HG03097 (cell line): ENCODE results near the gene STIL.
"Not testable (repeated sequence)": the region's sequence is repeated elsewhere in the genome, so short reads cannot be mapped to it uniquely, and the experiment has no call there.

Source experiments
- ATAC-seq: cut with Tn5 transposase; IDR thresholded peaks from one replicate; pipeline ENCODE4 v1.9.1; 2021; ENCODE audit not compliant: unreplicated experiment, low FRiP score

The STIL gene

DNA sequence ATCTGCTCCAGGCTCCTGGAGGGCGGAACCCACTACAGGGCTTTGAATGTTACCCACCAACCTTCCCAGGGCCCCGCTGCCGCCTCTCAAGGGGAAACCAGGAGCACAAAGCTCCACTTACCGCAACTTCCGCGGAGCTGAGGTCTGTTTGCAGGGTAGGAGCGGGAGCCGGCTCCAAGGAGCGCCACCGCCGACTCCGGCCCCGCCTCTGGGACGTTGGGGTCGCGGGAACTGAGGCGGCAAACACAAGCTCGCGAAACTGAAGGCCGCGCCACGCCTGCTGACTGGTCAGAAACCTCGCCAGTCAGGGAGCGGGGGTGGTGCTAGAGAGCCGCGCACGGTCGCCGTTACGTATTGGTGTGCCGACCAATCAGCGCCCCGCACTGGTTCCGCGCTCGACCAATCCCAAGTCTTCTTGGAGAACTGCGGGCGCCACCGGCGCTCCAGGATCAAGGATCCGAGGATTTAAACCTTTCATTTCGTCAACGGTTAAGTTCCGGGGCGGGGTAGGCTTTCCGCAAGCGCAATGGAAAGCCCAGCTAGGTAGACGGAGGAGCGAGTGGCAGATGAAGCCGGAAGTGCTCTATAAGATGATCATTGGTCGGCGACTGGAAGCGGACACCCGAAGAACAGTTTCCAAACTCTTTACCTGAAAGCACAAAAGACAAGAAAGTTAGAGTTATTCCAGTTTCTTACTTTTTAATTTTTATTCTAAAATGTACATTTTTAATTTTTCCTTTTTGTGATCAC is at the start of gene STIL:
TSS of gene STIL (minus strand) at position 233 of the 750 bp plus-strand sequence. CDS start 3,828 bp downstream, outside the sequence.
- peak; percentile 95 for ATAC-seq

DNA sequence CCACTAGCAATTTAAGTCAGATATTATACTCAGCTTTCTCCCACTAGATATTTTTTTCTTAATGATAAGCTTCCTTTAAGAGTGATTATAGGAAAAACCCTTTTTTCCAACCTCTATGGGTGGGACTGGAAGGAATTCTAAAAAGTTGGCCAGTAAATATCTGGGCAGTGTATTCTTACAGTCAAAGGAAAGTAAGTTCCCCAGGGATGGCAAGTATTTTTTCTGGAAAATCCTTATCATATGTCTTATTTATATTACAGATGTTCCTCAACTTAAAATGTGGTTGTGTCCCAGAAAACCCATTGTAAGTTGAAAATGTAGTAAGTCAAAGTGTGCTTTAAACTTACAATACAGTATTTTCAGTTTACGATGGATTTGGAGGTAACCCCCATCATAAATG is 48.9 kb upstream of the STIL start:
- ATAC-seq = no peak

DNA sequence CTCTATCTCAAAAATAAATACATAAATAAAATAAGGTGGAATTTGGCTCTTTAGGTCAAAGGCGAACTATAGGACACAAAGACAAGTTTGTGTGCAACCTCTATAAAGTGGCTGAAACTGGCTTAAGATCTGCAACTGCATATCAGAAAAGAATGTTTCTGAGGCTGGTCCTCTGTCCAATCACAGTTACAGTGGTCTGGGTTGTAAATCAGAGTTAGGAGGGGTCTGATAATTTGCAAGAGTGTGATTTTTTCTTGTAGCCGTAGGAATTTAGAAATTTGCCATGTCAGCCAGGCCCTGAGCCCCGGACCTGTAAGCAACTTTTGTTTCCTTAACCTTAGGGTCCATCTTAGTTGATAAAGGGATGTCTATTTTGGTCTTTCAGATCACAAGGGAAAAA is 47.4 kb upstream of the STIL start:
- ATAC-seq = no peak

GRCh38 chr1:47351305-47351704 is 37.4 kb upstream of the STIL start:
- ATAC-seq = no peak

- no peak for ATAC-seq
These were observed 34.3 kb upstream of the STIL start for GRCh38 chr1:47348246-47348645.

DNA sequence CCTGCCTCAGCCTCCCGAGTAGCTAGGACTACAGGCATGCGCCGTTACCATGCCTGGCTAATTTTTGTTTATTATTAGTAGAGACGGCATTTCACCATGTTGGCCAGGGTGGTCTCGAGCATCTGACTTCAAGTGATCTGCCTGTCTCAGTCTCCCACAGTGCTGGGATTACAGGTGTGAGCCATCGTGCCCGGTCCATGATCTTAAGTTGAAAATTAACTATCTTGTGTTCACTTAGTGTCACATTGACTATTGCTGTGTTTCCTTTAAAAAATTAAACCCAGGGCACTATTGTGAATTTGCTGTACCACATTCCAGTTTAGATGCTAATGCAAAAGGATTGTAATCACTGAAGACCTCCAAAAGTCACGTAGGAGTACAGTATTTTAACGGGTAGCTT is 33.8 kb upstream of the STIL start:
- ATAC-seq = no peak

- not testable (repeated sequence) for ATAC-seq
These were observed 33.0 kb upstream of the STIL start for GRCh38 chr1:47346979-47347378.

- no peak for ATAC-seq
These were observed 26.3 kb upstream of the STIL start for GRCh38 chr1:47340227-47340626.

DNA sequence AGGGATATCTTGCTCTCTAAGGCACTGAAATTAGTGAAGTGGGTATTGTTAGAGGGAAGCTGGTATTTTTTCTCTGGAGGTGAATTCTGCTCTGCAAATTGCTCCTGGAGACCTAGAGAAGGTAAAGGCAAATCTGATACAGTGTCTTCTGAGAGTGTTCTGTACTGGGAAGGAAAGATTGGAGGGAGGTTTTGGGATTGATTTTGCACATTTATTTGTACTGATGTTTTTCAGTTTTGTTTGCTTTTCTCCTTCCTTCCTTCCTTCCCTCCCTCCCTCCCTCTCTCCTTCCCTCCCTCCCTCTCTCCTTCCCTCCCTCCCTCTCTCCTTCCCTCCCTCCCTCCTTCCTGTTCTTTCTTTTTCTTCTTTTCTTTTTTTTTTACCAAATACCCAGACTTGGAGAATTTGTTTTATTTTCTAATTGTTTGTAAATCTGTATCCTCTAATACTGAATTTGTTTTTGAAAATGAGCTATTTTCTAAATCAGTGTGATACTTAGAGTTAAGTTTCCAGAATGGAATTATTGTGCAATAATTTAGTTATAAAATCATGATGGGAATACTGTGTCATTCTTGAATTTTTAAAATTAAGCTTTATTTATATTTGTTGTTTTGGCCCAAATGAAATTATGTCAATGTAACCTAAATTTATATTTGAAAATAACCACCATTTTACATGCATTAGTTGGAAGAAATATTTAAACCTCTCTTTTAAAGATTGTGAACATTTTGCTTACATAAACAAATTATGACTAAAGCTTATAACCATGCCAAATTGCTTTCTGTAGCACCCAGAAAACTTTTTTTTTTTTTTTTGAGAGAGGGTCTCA is 24.5 kb upstream of the STIL start:
- no peak for ATAC-seq

GRCh38 chr1:47337350-47337749 is 23.4 kb upstream of the STIL start:
- ATAC-seq = no peak

DNA sequence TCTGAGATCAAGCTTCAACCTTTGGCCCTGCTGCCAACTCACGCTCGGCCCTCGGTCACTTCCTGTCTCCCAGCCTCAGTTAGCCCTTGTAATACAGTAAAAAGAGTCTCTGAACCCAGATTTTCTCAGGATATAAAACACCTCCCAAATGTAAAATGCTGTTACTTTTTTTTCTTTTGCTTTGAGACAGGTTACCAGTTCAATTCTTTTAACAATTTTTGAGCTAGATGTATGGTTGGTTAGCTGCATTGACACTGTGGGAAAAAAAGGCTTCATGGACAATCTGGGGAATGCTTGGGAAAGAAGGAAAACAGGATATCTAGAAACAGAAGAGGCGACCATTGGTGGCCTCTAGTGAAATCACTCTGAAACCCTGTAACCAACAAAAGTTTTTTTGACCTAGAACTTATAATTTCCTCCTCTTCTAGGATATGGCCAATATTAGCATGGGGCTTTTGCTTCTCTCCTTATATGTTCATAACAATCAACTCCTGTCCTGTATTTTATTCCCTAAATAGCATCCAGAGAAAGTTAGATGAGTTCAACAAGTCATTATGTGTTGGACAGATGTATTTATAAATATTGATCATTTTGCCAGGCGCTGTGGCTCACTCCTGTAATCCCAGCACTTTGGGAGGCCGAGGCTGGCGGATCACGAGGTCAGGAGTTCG is 21.0 kb upstream of the STIL start:
- no peak for ATAC-seq

DNA sequence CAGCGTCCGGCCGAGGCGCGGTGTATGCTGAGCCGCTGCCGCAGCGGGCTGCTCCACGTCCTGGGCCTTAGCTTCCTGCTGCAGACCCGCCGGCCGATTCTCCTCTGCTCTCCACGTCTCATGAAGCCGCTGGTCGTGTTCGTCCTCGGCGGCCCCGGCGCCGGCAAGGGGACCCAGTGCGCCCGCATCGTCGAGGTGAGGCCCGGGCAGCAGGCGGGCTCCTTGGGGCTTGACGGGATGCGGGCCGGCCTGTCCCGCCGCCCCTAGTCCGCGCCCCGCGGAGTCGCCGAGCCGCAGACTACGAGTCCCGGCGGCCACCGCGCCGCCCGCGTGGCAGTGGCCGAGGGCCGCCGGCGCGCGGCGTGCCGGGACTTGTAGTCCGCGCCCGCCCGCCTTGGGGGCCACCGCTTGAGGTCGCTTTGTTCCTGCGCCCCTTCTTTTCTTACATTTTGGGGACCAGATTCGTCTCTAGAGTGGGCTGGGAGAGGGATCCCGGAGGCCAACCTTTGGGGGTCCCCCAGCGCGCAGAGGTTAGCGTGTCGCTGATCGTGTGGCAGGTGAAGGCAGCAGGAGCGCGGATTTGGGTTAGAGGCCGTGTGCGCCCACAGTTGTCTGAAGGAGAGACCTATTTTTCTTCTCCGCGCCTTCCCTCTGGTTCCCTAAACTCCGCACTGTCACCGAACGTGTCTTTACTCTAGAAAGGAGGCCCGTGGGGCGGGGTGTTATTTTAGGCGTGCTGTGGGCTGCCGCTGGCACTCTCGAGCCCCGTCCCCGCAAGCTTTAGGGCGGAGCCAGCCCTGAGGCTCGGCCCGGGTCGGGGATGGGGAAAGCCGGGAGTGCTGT is 20.2 kb upstream of the STIL start:
- ATAC-seq = peak; percentile 86

GRCh38 chr1:47333578-47333921 is 19.6 kb upstream of the STIL start, which contains the start of gene CMPK1:
CMPK1 (plus strand) TSS chr1:47333790; CDS start chr1:47333946, 156 bp downstream.
- peak; percentile 66 for ATAC-seq

DNA sequence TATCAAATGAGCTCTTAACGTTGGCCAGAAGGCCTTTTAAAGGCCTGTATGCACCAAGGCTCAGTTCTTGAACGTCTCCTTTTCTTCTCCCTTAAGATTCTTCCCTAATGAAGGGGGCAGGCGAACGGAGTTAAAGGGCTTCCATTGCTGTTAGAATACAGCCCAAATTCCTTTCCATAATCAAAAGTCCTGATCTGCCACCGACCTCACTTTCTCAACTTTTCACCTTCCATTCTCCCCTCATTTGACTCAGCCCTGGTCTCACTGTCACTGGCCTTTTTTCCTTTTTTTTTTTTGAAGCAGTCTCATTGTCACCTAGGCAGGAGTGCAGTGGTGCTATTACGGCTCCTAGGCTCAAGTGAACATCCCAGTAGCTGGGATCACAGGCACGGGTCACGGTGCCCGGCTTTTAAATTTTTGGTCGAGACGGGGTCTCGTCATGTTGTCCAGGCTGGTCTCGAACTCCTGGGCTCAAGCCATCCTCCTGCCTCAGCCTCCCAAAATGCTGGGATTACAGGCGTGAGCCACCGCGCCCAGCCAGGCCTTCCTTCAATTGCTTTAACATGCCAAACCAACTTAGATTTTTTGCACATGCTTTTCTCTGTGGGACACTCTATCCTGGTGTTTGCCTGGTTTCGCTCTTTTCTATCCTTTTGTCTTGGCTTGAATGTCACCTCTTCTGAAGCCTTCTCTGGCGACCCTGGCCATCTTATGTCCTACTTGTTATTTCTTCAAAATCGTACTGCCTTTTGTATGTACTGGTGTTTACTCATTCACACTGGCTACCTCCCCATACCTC is 19.0 kb upstream of the STIL start:
- no peak for ATAC-seq

- no peak for ATAC-seq
These were observed 17.9 kb upstream of the STIL start for GRCh38 chr1:47331875-47332274.

DNA sequence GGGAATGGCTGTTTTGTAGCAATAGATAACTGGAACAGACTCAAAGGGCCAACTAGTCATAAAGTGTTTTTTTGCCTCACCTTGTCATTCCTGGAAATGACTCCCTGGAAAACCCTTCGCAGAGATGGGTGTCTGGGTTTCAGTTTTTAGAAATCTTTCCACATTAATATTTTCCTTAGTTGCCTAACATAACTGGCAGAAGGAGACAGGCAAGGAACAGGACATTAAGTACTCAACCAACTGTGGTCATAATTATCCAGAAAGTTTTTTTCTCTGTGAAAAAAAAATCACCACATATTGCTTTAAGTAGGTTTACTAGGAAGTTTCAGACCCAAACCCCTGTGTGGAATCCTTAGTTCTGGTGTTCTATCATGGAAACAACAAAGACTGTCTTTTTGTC is 16.3 kb upstream of the STIL start:
- ATAC-seq = no peak

GRCh38 chr1:47328992-47329391 is 15.0 kb upstream of the STIL start:
- ATAC-seq = no peak

- no peak for ATAC-seq
These were observed 12.3 kb upstream of the STIL start for GRCh38 chr1:47326271-47326670.

- ATAC-seq = no peak
These were observed 11.6 kb upstream of the STIL start for GRCh38 chr1:47325528-47325927.

DNA sequence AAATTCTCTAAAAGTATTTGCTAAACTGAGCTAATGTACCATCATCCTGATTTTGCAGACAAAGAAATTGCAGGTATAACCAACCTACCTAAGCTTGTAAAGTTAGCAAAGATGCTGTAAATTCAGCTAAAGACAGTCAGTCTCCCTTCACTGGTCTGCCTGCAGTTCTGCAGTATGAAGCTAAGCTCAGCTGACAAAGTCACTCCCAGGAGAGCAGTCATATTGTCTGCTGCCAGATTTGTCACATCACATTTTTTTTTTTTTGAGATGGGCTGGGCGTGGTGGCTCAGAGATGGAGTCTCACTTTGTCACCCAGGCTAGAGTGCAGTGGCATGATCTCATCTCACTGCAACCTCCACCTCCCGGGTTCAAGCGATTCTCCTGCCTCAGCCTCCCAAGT is 10.7 kb upstream of the STIL start:
- ATAC-seq = no peak
